Lung (tissue), 12 donors: ENCODE results near the gene ALX3. TPM values are rescaled to one million over a fixed set of nuclear protein-coding genes. Genes with fewer than 3 reads are reported as not detected.

Experiments
- ATAC-seq: fragments of 200-7000 bp; cut with Tn5 transposase; one replicate; pipeline ENCODE4 v1.9.1; 2020; ENCODE audit warnings: moderate number of reproducible peaks; ENCODE audit not compliant: insufficient read depth, low FRiP score
- DNase-seq, 3 donors: peaks; one replicate each; pipeline ENCODE4 v3.0.0-alpha.2; 2013 to 2017
- H3K27ac ChIP-seq, 2 donors: one replicate each; pipeline ENCODE4 v1.5.1; 2013; ENCODE audit warnings: mild to moderate bottlenecking in 2 of 2, moderate library complexity in 2 of 2, control low read depth in 1 of 2, inconsistent platforms in 1 of 2, low read depth in 1 of 2, low read length in 1 of 2
- H3K27me3 ChIP-seq, 3 donors: one replicate each; pipeline ENCODE4 v1.5.1; 2013; ENCODE audit warnings: low read length in 2 of 3; ENCODE audit not compliant: control insufficient read depth in 3 of 3, insufficient read depth in 3 of 3
- H3K36me3 ChIP-seq, 4 donors: one replicate each; pipeline ENCODE4 v1.5.1; 2013; ENCODE audit warnings: low read length in 4 of 4, mild to moderate bottlenecking in 1 of 4, moderate library complexity in 1 of 4; ENCODE audit not compliant: control insufficient read depth in 4 of 4, insufficient read depth in 4 of 4
- H3K4me1 ChIP-seq, 5 donors: one replicate each; pipeline ENCODE4 v1.5.1; 2013; ENCODE audit warnings: low read length in 5 of 5, mild to moderate bottlenecking in 2 of 5, moderate library complexity in 1 of 5; ENCODE audit not compliant: control insufficient read depth in 5 of 5, insufficient read depth in 5 of 5
- H3K4me3 ChIP-seq: one replicate; pipeline ENCODE4 v1.5.1; 2013; ENCODE audit warnings: mild to moderate bottlenecking, control low read depth, moderate library complexity
- H3K9ac ChIP-seq, 2 donors: one replicate each; pipeline ENCODE4 v1.5.1; 2013; ENCODE audit warnings: low read length in 2 of 2, control low read depth in 1 of 2; ENCODE audit not compliant: insufficient read depth in 1 of 2
- H3K9me3 ChIP-seq, 4 donors: one replicate each; pipeline ENCODE4 v1.5.1; 2013; ENCODE audit warnings: low read length in 3 of 4, mild to moderate bottlenecking in 1 of 4, moderate library complexity in 1 of 4; ENCODE audit not compliant: control insufficient read depth in 4 of 4, insufficient read depth in 3 of 4
- WGBS, 2 donors: extraction: QIAGEN DNeasy Blood & Tissue Kit; methylation state at CpG; one replicate each; pipeline ENCODE4 v1.1.7; 2013; 5-methylcytosine and 5-hydroxymethylcytosine counted together
- polyA plus RNA-seq, 2 donors: library from polyadenylated mRNA; stranded (reverse); fragments of 200-250 nt; gene quantifications; one replicate each; pipeline ENCODE4 v1.2.1, GENCODE V29; 2013
- total RNA-seq, 2 donors: library from RNA; depleted of rRNA in 1 of 2; stranded (reverse); fragments of >200 nt in 1 of 2; gene quantifications; one replicate each; pipeline ENCODE4 v1.2.1, GENCODE V29; 2014 to 2021
- TF ChIP-seq, protein P1 (sequence below): IDR thresholded peaks from 2 replicates; pipeline ENCODE4 v1.5.1; 2012; ENCODE audit warnings: mild to moderate bottlenecking; ENCODE audit errors: control extremely low read depth, extremely low read depth
- donor health status: control.
- donor health status: control.
- donor health status: Bipolar disorder and iron deficiency.
- donor health status: healthy.
- donor health status: DM: yes; HTN: yes; CAD: no.

ALX3 gene
- total and polyA plus RNA-seq, 4 donors = 0.13 to 0.16 TPM; not detected in 2

DNA sequence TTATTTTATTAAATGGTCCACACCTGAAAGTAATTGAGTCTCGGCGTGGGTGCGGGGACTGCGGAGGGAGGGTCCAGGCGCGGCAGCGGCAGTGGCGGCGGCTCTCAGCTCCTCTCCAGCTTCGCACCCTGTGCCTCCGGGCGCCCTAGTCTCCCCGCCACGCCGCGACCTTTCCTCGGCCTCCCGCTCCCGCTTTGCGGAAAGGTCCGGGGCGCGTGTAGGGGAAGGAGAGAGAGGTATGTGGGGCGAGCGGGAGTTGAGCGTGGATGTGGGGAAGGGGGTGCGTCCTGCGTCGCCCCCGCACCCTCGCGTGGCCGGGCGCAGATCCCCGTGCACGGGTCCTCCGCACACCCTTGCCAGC is 13.4 kb upstream of the ALX3 start:
- DNase-seq (no peak), ATAC-seq (peak; percentile 17)
- H3K4me1 ChIP-seq = peaks cover 0 to 11% (median 0%) of the 10 kb centered on the region in 5 donors
- peak overlapping the region; percentile 31 for H3K4me3 ChIP-seq
- TF ChIP-seq, protein P1, sequence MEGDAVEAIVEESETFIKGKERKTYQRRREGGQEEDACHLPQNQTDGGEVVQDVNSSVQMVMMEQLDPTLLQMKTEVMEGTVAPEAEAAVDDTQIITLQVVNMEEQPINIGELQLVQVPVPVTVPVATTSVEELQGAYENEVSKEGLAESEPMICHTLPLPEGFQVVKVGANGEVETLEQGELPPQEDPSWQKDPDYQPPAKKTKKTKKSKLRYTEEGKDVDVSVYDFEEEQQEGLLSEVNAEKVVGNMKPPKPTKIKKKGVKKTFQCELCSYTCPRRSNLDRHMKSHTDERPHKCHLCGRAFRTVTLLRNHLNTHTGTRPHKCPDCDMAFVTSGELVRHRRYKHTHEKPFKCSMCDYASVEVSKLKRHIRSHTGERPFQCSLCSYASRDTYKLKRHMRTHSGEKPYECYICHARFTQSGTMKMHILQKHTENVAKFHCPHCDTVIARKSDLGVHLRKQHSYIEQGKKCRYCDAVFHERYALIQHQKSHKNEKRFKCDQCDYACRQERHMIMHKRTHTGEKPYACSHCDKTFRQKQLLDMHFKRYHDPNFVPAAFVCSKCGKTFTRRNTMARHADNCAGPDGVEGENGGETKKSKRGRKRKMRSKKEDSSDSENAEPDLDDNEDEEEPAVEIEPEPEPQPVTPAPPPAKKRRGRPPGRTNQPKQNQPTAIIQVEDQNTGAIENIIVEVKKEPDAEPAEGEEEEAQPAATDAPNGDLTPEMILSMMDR = no peak
- no peaks in the 10 kb centered on the region for H3K9me3 ChIP-seq
- WGBS, 2 donors = 5 to 6% methylated on average over 32 to 37 of the region's 37 CpGs
- peaks cover 0 to 62% (median 55%) of the 10 kb centered on the region in 3 donors for H3K27me3 ChIP-seq
- peak overlapping the region in 1 of 2 donors; percentile 60 for H3K27ac ChIP-seq
- H3K36me3 ChIP-seq = no peaks in the 10 kb centered on the region
- no peak overlapping the region for H3K9ac ChIP-seq

DNA sequence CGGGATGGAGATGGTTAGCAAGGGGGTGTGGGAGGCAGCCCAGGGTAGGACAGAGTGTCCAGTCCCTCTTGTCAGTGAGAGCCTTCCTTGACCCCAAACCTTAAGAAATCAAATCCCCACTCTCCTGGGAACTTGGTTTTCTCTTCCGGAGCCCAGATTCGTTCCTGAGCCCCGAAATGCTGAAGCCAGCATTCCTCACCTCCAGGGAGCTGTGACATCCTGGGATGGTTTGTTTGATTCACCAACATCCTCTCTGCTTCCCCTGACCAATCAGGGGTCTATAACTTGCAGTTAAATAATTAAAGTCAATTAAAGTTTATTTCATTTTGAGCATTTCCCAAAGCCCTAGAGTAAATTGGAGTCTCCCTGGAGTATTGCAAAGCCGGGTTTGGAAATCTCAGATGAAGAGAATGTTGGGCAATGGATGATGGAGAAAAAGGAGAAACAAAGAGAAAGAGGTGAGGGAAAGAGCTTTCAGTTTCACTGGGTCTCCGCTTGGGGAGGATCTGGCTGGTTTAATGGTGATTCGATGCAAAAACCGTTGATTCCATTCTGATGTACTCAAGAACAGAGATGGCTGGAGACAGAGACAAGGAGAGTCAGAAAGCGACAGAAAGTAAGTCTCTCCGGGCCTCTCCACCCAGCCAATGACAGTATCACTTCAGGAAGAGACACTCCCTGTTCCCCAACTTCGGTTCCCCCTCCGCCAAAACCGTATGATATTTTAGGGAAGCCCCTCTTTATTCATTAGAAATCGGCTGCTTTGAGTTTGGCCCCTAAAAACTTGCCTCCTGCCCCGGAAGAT is 12.8 kb upstream of the ALX3 start:
- Histone ChIP-seq H3K4me3 (no peak overlapping the region), H3K27me3 (peaks cover 0 to 64% (median 55%) of the 10 kb centered on the region in 3 donors), H3K4me1 (peaks cover 0 to 11% (median 0%) of the 10 kb centered on the region in 5 donors), H3K9ac (no peak overlapping the region), H3K27ac (no peak overlapping the region), H3K36me3 (no peaks in the 10 kb centered on the region), H3K9me3 (no peaks in the 10 kb centered on the region)
- DNase-seq (peak in 1 of 3 donors; percentile 37), ATAC-seq (no peak)
- TF ChIP-seq, protein P1 = no peak
- WGBS, 2 donors = 14 to 32% methylated on average over 15 of the region's 15 CpGs

DNA sequence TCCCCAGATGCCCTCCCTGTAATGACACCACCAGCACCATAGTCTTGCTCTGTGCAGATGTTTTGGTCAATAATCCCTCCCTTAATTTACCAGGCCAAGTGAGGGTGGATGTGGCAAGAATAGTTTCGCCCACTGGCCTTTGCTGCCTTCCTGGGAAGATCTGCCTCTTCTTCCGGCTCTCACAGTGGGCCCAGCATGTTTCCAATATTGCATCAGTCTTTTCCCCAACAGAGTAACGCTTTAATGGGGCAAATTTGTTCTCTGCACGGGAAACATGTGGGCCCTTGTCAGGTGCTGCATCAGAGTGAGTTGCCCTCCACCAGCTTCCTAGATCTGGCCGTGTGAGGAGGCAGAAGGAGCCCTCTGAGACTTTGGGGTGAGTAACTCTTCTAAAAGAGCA is 12.0 kb upstream of the ALX3 start:
- Histone ChIP-seq H3K9ac (no peak overlapping the region), H3K27ac (no peak overlapping the region), H3K4me3 (no peak overlapping the region), H3K27me3 (peaks cover 0 to 60% (median 50%) of the 10 kb centered on the region in 3 donors), H3K36me3 (no peaks in the 10 kb centered on the region), H3K4me1 (peaks cover 0 to 11% (median 0%) of the 10 kb centered on the region in 5 donors), H3K9me3 (no peaks in the 10 kb centered on the region)
- 78 to 87% methylated on average over 5 of the region's 5 CpGs for WGBS, 2 donors
- TF ChIP-seq, protein P1 = no peak
- ATAC-seq = no peak
- no peak for DNase-seq
